Activated CD8-positive, alpha-beta T cell treated with anti-CD3 and anti-CD28 coated beads for 36 hours (primary cell): ENCODE results near the gene PAPPA2. TPM values are rescaled to one million over a fixed set of nuclear protein-coding genes. Genes with fewer than 3 reads are reported as not detected.

Experiments used
- ATAC-seq: fragments of 200-7000 bp; cut with Tn5 transposase; one replicate; pipeline ENCODE4 v1.10.0; 2021; ENCODE audit warnings: mild to moderate bottlenecking, moderate library complexity
- CTCF ChIA-PET: fragments of 350-600 bp; sonication (Branson Sonifier 250); formaldehyde crosslinking; loops from one replicate; lab custom pipeline; 2021; ENCODE audit warnings: antibody characterized with exemption; lab: Charles Lee
- POLR2A ChIA-PET: fragments of 350-600 bp; sonication (Branson Sonifier 250); formaldehyde crosslinking; loops from one replicate; lab custom pipeline; 2021; ENCODE audit warnings: antibody characterized with exemption; lab: Charles Lee
- DNase-seq: peaks from one replicate; pipeline ENCODE4 v3.0.0-alpha.2; 2020
- H3K27ac Mint-ChIP-seq: one replicate; pipeline ENCODE4 v1.8.0; 2021; ENCODE audit warnings: mild to moderate bottlenecking, mixed read lengths
- H3K27me3 Mint-ChIP-seq: one replicate; pipeline ENCODE4 v1.8.0; 2021; ENCODE audit warnings: mixed read lengths
- H3K36me3 Mint-ChIP-seq: one replicate; pipeline ENCODE4 v1.8.0; 2021; ENCODE audit warnings: low read depth, mixed read lengths
- H3K4me1 Mint-ChIP-seq: one replicate; pipeline ENCODE4 v1.8.0; 2021; ENCODE audit warnings: low read depth, mixed read lengths
- H3K4me3 Mint-ChIP-seq: one replicate; pipeline ENCODE4 v1.8.0; 2021; ENCODE audit warnings: mild to moderate bottlenecking, moderate library complexity, mixed read lengths
- H3K9me3 Mint-ChIP-seq: one replicate; pipeline ENCODE4 v1.8.0; 2021; ENCODE audit warnings: mixed read lengths
- CTCF ChIP-seq: fragments of 200-600 bp; IDR thresholded peaks from one replicate; pipeline ENCODE4 v1.8.0; 2022; ENCODE audit warnings: antibody characterized with exemption, mild to moderate bottlenecking
- intact Hi-C: fragments of 100-400 bp; cut with micrococcal nuclease; formaldehyde crosslinking; loops from one replicate; pipeline ENCODE4 v1.10.0; 2022
- total RNA-seq, 2 experiments: library from RNA; stranded (reverse); gene quantifications; one replicate each; pipeline ENCODE4 v1.2.3, GENCODE V29; 2021

Gene PAPPA2
- total RNA-seq, 2 experiments from 2014 or later: 0.07 to 0.13 TPM

GRCh38 chr1:176884911-176885310, 421.9 kb downstream of the PAPPA2 start:
- DNase-seq (no peak), ATAC-seq (no peak)
- POLR2A ChIA-PET: no interaction called here
- CTCF ChIA-PET: no interaction called here
- TF ChIP-seq CTCF: no peak
- H3K4me3 Mint-ChIP-seq: no peak overlapping the region
- no peaks in the 10 kb centered on the region for H3K36me3 Mint-ChIP-seq
- H3K9me3 Mint-ChIP-seq: no peaks in the 10 kb centered on the region
- no peak overlapping the region for H3K27ac Mint-ChIP-seq
- intact Hi-C loops: loop anchor here (5.0 kb wide), 1 partner anchor 508 kb away; no protein-coding TSS in a partner anchor
- H3K4me1 Mint-ChIP-seq: no peaks in the 10 kb centered on the region
- peaks cover 4% of the 10 kb centered on the region for H3K27me3 Mint-ChIP-seq

- DNase-seq: no peak
- intact Hi-C loops: no loop called here
- H3K4me3 Mint-ChIP-seq: no peak overlapping the region
- TF ChIP-seq CTCF: no peak
- ChIA-PET CTCF (no interaction called here), POLR2A (no interaction called here)
- H3K27ac Mint-ChIP-seq: no peak overlapping the region
- no peak for ATAC-seq
- no peaks in the 10 kb centered on the region for H3K4me1 Mint-ChIP-seq
- no peaks in the 10 kb centered on the region for H3K36me3 Mint-ChIP-seq
- H3K27me3 Mint-ChIP-seq: peaks cover 4% of the 10 kb centered on the region
- no peaks in the 10 kb centered on the region for H3K9me3 Mint-ChIP-seq
Observed at GRCh38 chr1:176885341-176885740, 422.4 kb downstream of the PAPPA2 start.

GRCh38 chr1:176885751-176886150, 422.8 kb downstream of the PAPPA2 start:
- CTCF ChIA-PET: no interaction called here
- H3K9me3 Mint-ChIP-seq: no peaks in the 10 kb centered on the region
- no peaks in the 10 kb centered on the region for H3K4me1 Mint-ChIP-seq
- no peaks in the 10 kb centered on the region for H3K36me3 Mint-ChIP-seq
- peaks cover 4% of the 10 kb centered on the region for H3K27me3 Mint-ChIP-seq
- no peak overlapping the region for H3K27ac Mint-ChIP-seq
- no peak for ATAC-seq
- no peak for TF ChIP-seq CTCF
- no peak for DNase-seq
- POLR2A ChIA-PET: no interaction called here
- intact Hi-C loops: no loop called here
- H3K4me3 Mint-ChIP-seq: no peak overlapping the region

GRCh38 chr1:176888471-176889032, 425.6 kb downstream of the PAPPA2 start:
- ATAC-seq: no peak
- no peaks in the 10 kb centered on the region for H3K36me3 Mint-ChIP-seq
- TF ChIP-seq CTCF: no peak
- CTCF ChIA-PET: no interaction called here
- no peak for DNase-seq
- H3K27me3 Mint-ChIP-seq: peaks cover 2% of the 10 kb centered on the region
- intact Hi-C loops: no loop called here
- H3K4me1 Mint-ChIP-seq: no peaks in the 10 kb centered on the region
- H3K27ac Mint-ChIP-seq: no peak overlapping the region
- no peak overlapping the region for H3K4me3 Mint-ChIP-seq
- H3K9me3 Mint-ChIP-seq: no peaks in the 10 kb centered on the region
- POLR2A ChIA-PET: no interaction called here

- no peak for TF ChIP-seq CTCF
- Mint-ChIP-seq H3K27ac (no peak overlapping the region), H3K4me1 (peaks cover 3% of the 10 kb centered on the region), H3K9me3 (no peaks in the 10 kb centered on the region), H3K36me3 (no peaks in the 10 kb centered on the region), H3K4me3 (no peak overlapping the region), H3K27me3 (peaks cover 4% of the 10 kb centered on the region)
- ChIA-PET POLR2A (no interaction called here), CTCF (no interaction called here)
- no peak for DNase-seq
- no peak for ATAC-seq
- intact Hi-C loops: loop anchor here (10.0 kb wide), 1 partner anchor 1051 kb away; no protein-coding TSS in a partner anchor
Observed at GRCh38 chr1:176893625-176894352, 430.8 kb downstream of the PAPPA2 start.
